Measurements from ENCODE around the gene SARNP.
"Not testable (repeated sequence)": the region's sequence is repeated elsewhere in the genome, so short reads cannot be mapped to it uniquely, and the experiment has no call there.

SARNP gene

DNA sequence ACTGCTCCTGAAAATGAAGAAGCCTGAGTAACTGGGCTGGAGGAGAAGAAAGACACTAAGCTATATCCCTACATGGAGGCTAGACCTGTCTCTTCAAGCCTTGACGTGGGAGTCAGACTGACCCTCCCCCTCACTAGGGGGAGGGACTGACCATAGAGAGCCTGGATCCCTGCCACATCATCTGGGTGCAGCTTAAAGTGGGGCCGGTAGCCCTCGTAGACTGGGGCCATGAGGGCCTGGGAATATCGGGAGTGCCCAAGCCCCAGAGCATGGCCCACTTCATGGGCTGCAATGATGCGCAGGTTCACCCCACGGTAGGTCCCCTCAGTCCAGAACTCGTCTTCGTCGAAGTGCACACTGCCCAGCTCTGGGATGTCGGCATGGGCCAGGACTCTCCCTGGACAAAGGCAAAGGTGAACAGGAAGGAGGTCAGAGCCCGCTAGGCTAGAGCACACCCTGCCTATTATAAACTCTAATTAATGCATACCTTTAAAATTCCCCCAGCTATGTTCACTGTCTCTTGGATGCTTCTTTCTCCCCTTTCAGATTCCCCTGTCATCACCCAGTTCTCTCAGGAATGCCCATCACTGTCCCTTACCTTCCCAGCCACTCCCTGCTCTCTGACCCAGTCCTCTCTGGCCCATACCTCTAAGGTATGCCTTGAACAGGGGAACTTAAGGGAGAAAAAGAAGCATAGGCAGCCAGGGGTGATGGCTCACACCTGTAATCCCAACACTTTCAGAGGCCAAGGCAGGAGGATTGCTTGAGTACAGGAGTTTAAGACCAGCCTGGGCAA lies 22.0 kb upstream of the SARNP start:
- ATAC-seq = no peak

DNA sequence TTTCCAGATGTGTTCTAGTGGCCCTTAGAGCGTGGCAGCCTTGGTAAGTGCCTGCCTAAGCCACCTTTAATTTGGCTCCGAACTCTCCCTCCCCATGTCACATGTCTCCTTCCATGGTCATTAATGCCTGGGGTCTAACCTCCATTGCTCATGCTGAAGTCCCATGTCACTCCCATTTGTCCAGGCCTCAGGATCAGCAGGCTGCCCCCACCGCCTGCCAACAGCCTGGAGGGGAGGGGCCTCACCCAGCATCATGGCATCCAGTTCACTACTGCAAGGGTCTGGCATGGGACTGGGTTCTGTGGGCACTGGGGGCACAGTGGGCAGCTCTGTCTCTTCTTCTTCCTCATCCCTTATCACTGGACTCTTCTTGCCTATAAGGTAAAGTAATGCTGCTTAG lies 20.8 kb upstream of the SARNP start:
- ATAC-seq = no peak

DNA sequence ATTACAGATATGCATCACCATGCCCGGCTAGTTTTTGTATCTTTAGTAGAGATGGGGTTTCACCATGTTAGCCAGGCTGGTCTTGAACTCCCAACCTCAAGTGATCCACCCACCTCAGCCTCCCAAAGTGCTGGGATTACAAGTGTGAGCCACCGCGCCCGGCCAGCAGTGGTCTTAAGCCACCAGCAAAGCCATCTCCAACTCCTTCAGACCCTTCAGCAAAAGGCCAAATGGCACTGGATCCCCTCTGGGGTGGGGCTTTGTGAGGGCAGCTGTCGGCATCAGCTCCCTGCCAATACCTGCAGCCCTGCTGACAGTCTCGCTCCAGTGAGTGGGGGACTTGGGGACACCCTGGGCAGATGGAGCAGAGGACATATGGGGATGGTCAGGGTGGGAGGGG lies 16.9 kb upstream of the SARNP start:
- not testable (repeated sequence) for ATAC-seq

- ATAC-seq = no peak
Observed at GRCh38 chr12:55833056-55833455, 15.5 kb upstream of the SARNP start.

- ATAC-seq = no peak
Observed at GRCh38 chr12:55831447-55831815, 13.9 kb upstream of the SARNP start.

DNA sequence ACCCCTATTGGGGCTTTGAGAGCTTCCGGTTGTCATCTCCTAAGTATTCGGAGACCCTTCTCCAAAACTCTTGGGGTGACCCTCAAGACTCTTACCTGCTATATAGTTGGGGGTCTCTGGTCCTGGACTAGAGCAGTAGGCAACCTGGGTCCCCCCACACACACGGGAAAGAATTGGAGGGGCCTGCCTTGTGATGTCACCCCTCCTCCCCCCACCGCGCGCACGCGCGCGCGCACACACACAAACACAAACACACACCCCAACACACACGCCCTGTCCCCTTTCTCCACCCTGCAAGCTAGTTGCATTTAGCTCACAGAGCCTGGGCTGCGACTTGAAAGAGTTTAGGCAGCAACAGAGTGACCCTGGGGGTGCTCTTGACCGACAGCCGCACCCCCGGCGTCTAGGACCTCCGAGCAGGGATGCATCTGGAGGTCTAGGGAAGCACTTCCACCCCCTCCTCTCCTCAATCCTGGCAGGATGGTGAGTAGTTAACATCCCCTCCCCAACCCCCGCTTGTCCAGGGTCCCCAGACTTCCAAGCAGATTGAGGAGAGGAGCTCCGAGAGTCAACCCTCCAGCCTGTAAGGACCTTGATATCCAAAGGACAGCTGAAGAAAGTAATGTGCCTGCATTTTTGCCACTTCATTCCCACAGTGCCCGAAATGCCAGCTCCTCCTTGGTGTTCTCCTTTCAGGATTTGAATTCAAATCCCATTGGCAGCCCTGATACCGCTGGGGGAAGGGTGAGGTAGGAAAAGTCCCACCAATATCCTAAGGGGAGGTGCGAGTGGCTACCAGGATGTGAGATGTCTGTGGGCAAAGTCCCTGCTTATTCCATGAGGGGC lies 13.3 kb upstream of the SARNP start:
- no peak for ATAC-seq

- ATAC-seq = peak; percentile 2 to 9
Observed at GRCh38 chr12:55829967-55830600, 12.6 kb upstream of the SARNP start.

DNA sequence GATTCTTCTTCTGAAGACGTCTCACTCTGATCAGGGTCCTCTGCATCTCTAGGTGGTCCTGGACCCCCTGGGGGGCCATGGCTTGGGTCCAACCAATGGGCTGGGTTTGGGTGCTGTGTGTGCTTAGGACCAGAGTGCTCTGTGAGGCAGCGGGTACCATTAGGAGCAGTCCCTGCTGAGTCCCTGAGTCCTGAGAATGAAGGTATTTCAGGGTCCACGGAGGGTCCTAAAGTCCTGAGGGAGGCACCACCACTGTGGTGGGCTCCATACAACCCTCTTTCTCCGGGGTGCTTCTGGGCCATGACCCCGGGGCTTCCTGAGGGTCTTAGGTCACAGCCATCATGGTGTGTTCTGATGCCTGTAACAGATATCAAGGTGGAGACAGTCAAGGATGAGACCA lies 10.8 kb upstream of the SARNP start:
- ATAC-seq = no peak

DNA sequence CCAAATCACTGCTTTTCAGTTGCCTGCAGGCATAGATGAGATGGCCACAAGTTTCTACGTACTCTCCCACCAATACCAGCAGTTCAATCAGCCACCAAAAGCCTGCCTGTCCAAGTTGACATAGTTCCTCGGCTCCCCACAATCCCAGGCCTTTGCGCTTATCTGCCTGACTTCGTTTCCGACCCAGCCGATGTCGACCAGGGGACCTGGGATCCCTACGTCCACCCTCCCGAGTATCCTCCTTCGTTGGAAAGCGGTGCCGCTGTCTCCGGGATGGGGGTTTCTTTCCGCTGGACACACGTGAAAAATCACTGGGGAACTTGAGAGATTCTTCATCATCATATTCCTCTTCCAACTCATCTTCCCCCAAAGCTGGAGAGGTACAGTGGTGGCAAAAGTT lies 10.3 kb upstream of the SARNP start:
- ATAC-seq = no peak

- ATAC-seq = no peak
Observed at GRCh38 chr12:55824726-55825125, 7.2 kb upstream of the SARNP start.

DNA sequence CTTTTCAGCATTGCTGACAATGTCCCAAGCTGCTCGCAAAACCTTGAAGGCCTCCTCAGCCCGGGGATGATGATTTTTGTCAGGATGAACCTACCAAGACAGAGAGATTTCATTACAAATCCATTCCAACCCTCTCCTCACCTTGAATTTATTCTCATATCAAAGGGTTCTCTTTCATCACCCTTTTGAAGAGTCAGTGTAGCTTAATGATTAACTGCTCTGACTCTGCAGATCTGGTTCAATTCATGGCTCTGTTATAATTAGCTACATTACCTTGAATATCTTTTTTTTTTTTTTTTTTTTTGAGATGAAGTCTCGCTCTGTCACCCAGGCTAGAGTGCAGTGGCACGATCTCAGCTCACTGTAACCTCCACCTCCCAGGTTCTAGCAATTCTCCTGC lies 5.9 kb upstream of the SARNP start:
- ATAC-seq = no peak

GRCh38 chr12:55822228-55822627 lies 4.7 kb upstream of the SARNP start:
- ATAC-seq = no peak

- ATAC-seq = no peak
Observed at GRCh38 chr12:55820679-55821078, 3.2 kb upstream of the SARNP start.

- no peak for ATAC-seq
Observed at GRCh38 chr12:55818886-55819285, 1.4 kb upstream of the SARNP start.

DNA sequence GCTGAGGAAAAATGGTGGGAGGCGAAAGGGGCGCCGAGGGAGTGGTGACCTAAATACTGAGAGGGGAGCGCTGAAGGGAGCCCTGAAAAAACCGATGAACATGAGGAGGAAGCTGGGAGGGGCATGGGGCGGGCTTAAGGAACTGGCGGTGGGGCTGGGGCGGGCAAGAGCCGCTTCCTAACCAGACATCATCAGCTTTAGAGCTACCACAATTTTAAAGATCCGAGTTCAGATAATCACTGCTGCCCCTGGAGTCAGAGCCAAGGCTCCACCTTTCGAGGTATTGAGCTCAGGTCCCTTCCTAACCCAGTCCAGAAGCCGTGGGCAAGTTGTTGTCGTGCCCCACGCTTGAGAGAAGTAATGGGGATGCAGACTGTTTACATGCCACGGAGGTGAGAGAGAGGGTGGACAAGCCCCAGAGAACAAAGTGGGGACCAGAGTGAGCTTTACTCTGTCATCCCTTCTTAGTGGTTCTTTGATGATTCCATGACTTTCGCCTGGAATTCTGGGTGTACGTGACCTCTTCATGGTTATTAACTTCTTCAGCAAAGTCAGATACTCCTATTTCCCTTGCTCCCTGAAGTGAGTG lies 710 bp upstream of the SARNP start:
- peak; percentile 39 to 40 for ATAC-seq

DNA sequence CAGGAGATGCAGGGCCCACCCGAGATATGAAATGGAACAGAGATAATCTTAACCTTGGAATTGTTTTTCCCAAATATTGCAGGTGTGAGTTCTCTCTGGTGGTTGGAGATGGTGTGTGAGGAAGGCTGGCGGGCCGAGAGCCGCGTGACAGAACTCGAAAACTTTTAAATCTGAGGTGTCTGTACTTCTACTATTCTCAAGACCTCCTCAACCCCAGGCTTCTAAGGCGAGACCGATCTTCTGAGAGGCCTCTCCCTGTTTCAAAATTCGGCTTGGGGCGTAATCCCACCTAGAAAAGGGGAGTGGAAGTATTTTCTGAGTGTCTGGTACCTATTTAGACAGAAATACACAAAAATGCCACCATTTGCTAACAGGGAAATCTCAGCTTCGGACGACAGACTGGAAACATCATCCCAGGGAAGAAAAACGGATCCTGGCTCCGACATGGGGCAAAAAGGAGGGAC lies 611 bp downstream of the SARNP start:
- ATAC-seq = no peak

GRCh38 chr12:55815473-55815872 lies 2.1 kb downstream of the SARNP start:
- no peak for ATAC-seq

- no peak for ATAC-seq
Observed at GRCh38 chr12:55814257-55814656, 3.3 kb downstream of the SARNP start.

DNA sequence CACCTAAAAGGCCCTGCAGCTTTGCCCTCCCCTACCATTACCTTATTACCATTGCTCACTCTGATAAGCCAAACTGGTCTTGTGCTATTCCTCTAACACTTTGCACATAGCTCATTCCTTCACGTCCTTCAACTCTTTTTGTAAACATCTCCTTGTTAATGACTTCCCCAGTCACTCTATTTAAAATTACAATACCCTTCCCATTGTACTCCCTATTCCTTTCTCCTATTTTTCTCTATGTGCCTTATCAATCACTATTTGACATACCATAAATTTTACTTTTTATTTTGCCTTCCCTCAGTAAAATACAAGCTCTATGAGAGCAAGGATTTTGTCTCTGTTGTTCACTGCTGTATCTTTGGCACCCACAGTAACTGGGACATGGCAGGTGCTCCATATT lies 5.4 kb downstream of the SARNP start:
- ATAC-seq = no peak

- no peak for ATAC-seq
Observed at GRCh38 chr12:55809274-55809673, 8.2 kb downstream of the SARNP start.

GRCh38 chr12:55806982-55807381 lies 10.5 kb downstream of the SARNP start:
- ATAC-seq = no peak

- no peak for ATAC-seq
Observed at GRCh38 chr12:55797550-55797949, 20.0 kb downstream of the SARNP start.

- ATAC-seq = no peak
Observed at GRCh38 chr12:55797068-55797467, 20.5 kb downstream of the SARNP start.

All from activated CD4-positive, CD25-positive, alpha-beta regulatory T cell treated with anti-CD3 and anti-CD28 coated beads, Interleukin-2, amount 50 U/mL, for 24 hours (primary cell).